Endometrial microvascular endothelial cells (primary cell): ENCODE measurements around the gene RPH3AL. TPM values are rescaled to one million over a fixed set of nuclear protein-coding genes. Genes with fewer than 3 reads are reported as not detected.
"Not testable (repeated sequence)": the region's sequence is repeated elsewhere in the genome, so short reads cannot be mapped to it uniquely, and the experiment has no call there.

ENCODE experiments used
- in situ Hi-C: cut with HindIII; loops from 2 replicates; pipeline ENCODE4 v1.10.0; 2017; ENCODE audit warnings: low sequenced_read_pairs, low pct_unique_long_range_greater_than_20kb; ENCODE audit errors: inconsistent ontology term
- total RNA-seq: library from RNA; depleted of rRNA; stranded (reverse); fragments of >200 nt; gene quantifications from one replicate; pipeline ENCODE4 v1.2.3, GENCODE V29; 2015; ENCODE audit errors: inconsistent ontology term

Gene RPH3AL
- total RNA-seq, 1 donor from 2014 or later, result 41.1 TPM

GRCh38 chr17:204427-205147 lies 148.0 kb downstream of the RPH3AL start:
- in situ Hi-C loops, result no loop called here

DNA sequence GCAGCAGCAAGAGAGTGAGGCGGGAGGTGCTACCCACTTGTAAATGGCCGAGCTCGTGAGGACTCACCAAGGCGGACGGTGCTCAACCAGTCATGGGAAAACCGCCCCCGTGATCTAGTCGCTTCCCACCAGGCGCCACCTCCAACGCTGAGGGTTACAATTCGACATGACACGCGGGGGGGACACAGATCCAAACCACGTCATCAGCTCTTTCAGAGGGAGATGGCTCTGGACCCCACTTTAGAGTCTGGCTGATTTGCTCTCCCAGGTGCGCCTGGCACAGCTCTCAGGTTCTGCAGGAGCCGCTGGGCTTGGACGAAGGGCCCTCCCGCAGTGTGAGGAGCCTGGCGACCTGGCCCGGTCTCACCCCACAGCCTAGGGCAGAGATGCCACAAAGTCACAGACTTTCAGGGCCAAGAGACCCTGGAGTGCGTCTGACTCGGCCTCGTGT lies 150.1 kb downstream of the RPH3AL start:
- in situ Hi-C loops, result no loop called here

GRCh38 chr17:201736-202135 lies 150.9 kb downstream of the RPH3AL start:
- in situ Hi-C loops, result not testable (repeated sequence)

DNA sequence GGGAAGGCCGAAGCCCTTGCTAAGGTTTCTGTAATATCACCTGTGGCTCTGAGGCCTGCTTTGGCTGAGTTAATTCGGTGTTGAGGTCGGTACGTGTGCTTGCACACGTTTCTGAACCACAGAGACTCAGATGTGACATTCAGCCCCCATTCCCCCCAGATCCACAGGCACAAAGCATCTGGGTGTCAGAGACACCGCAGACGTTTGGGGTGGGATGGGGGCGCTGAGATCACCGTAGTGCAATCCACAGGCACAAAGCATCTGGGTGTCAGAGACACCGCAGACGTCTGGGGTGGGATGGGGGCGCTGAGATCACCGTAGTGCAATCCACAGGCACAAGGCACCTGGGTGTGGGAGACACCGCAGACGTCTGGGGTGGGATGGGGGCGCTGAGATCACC lies 151.3 kb downstream of the RPH3AL start:
- in situ Hi-C loops, result not testable (repeated sequence)

- in situ Hi-C loops, result no loop called here
These were observed 152.0 kb downstream of the RPH3AL start for GRCh38 chr17:200586-200985.

DNA sequence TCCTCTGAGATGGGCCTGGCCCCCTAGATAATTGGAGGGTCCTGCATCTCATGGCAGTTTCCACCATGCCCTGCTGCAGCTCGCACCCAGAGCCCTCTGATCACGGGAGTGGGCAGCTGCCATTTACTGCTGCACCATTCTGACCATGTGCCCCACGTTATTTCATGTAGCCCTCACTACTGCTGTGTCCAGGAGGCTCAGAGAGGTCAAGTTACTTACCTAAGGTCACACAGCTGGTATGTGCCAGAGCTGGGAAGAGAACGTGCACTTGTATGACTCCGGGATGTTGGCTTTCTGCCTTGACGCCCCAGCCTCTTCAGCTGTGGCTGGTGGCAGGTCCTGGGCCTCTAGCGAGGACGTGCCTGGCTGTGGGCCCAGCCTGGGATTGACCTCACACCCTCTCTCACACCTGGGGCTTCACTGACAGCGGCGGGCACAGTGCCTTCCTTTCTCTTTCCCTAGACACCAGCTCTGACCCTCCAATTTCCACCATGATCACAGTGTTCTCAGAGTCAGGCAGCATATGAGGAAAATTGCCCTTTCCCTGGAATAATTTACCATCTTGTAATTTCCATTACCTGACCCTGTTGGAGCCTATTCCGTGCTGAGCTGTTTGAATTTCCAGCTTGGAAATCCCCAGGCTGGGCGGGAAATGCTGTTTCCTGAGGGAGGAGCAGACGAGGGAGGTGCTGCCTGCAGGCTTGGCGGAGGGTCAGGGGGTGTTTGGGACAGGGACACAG lies 152.6 kb downstream of the RPH3AL start:
- in situ Hi-C loops, result no loop called here

- in situ Hi-C loops, result no loop called here
These were observed 153.4 kb downstream of the RPH3AL start for GRCh38 chr17:199191-199604.

DNA sequence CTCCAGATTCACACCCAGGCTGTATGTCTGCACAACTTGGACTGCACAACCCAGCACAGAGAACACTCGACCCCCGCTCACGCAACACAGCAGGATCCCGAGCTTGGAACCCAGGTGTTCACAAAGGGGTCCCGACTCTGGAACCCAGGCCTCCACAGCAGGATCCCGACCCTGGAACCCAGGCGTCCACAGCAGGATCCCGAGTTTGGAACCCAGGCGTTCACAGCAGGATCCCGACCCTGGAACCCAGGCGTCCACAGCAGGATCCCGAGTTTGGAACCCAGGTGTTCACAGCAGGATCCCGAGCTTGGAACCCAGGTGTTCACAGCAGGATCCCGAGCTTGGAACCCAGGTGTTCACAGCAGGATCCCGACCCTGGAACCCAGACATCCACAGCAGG lies 154.4 kb downstream of the RPH3AL start:
- in situ Hi-C loops, result not testable (repeated sequence)

DNA sequence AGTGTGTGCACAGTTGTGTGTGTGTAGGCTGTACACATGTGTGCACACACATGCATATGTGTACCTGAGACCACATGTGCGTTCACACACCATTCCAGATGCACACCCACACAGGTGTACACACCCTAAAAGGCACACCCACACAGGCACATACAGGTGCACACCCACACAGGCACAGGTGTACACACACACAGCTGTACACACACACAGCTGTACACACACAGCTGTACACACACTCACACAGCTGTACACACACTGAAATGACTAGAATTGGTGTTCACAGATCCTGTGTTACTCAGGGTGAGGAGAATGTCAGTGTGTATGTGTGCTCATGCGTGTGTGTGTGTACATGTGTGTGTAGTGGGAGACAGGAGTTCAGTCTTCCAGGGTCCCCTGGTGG lies 155.3 kb downstream of the RPH3AL start:
- in situ Hi-C loops, result no loop called here

GRCh38 chr17:194828-195602 lies 157.6 kb downstream of the RPH3AL start:
- in situ Hi-C loops, result no loop called here

- in situ Hi-C loops, result no loop called here
These were observed 158.5 kb downstream of the RPH3AL start for GRCh38 chr17:193841-194806.

DNA sequence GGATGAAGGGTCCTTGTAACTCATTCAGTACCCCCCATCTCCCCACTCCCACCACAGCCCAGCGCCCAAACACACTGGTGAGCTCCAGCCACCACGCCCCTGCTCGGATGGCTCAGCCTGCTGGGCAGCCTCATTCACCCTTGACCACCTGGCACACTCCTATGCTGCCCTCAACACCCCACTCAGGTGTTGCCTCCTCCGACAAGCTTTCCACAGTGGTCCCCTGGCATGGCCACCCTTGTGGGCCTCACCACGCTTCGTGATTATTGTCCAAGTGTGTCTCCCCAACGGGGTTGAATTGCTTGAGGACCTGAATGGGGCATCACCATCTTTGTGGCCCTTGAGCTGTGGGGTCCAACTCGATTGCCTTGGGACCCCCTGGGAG lies 159.2 kb downstream of the RPH3AL start:
- in situ Hi-C loops, result no loop called here

GRCh38 chr17:192666-193425 lies 159.8 kb downstream of the RPH3AL start:
- in situ Hi-C loops, result no loop called here

DNA sequence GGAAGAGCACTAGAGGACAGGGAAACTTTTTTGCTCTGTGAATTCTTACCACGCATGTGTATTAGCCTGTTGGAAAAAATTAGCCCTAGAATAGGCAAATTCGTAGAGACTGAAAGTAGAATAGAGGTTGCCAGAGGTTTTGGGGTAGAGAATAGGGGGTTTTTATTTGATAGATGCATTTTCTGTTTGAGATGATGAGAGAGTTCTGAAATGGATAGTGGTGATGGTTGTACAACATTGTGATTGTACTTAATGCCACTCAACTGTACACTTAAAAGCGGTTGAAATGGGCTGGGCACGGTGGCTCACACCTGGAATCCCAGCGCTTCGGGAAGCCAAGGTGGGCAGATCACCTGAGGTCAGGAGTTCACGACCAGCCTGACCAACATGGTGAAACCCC lies 163.2 kb downstream of the RPH3AL start:
- in situ Hi-C loops, result no loop called here

DNA sequence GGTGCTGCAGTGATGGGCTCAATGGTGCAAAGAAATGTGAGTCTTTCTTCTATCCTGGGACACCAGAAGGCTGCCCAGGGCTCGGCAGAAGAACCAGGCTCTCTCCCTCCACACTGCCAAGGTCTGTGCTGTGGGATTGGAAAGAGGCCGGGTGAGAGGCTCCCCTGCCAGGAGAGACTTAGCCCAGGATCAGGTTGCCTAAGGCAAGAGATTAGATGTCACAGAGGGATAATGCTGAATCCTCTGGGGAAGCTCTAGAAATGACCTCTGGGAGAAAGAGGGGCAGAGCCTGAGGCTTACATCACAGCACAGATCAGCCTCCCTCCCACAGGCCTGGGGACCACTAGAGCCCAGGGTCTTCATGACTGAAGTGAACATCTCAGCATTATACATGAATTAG lies 165.5 kb downstream of the RPH3AL start:
- in situ Hi-C loops, result no loop called here

- in situ Hi-C loops, result no loop called here
These were observed 167.0 kb downstream of the RPH3AL start for GRCh38 chr17:185445-186138.

- in situ Hi-C loops, result no loop called here
These were observed 169.6 kb downstream of the RPH3AL start for GRCh38 chr17:183021-183420.
